HepG2 (cell line): ENCODE results near the gene ACSL5. TPM values are rescaled to one million over a fixed set of nuclear protein-coding genes. Genes with fewer than 3 reads are reported as not detected.

Experiments used
- ATAC-seq: fragments of 200-7000 bp; cut with Tn5 transposase; 3 replicates; pipeline ENCODE4 v1.9.1; 2020; ENCODE audit warnings: mild to moderate bottlenecking, moderate library complexity
- BruUV-seq: library from RNA; stranded (reverse); fragments of 400-500 nt; replicated peaks from 2 replicates; lab custom pipeline; 2021; lab: Mats Ljungman, UMichigan
- CTCF ChIA-PET: fragments of 300-600 bp; formaldehyde crosslinking; extraction: SDS; loops from one replicate; lab custom pipeline; 2021; ENCODE audit warnings: low total read pairs, inconsistent platforms, low intra/inter-chr PET ratio; lab: Yijun Ruan, JAX
- POLR2A ChIA-PET: fragments of 350-600 bp; sonication (Branson Sonifier 250); formaldehyde crosslinking; loops from one replicate; lab custom pipeline; 2020; ENCODE audit warnings: antibody characterized with exemption, inconsistent platforms; lab: Yijun Ruan, JAX
- DNase-seq: peaks from one replicate; pipeline ENCODE4 v3.0.0-alpha.2; 2015; ENCODE audit warnings: low spot score
- FAIRE-seq: peaks from 3 replicates; lab custom pipeline; 2011; peaks lifted over from hg19 to GRCh38; lab: Jason Lieb, UNC
- H2AFZ ChIP-seq: one replicate; pipeline ENCODE4 v1.6.1; 2011; ENCODE audit warnings: low read length, inconsistent platforms
- H3K27ac ChIP-seq: fragments of 300-600 bp; 3 replicates; pipeline ENCODE4 v1.8.0; 2011; ENCODE audit warnings: mixed run types, mild to moderate bottlenecking, mixed read lengths, low read length, inconsistent platforms; ENCODE audit not compliant: insufficient read depth; ENCODE audit errors: extremely low read length
- H3K27me3 ChIP-seq, 2 experiments: fragments of 200-600 bp in 1 of 2; 2 replicates in 1 of 2; 3 replicates in 1 of 2; pipeline versions ENCODE4 v1.6.0 to v1.8.0; 2011; ENCODE audit warnings: low read length in 2 of 2, mild to moderate bottlenecking in 2 of 2, moderate library complexity in 2 of 2, inconsistent platforms in 1 of 2; ENCODE audit not compliant: insufficient read depth in 2 of 2, control insufficient read depth in 1 of 2
- H3K36me3 ChIP-seq, 2 experiments: fragments of 200-600 bp in 1 of 2; replicated peaks in 1 of 2; 2 replicates in 1 of 2; 3 replicates in 1 of 2; pipeline versions ENCODE4 v1.5.1 to v1.8.0; 2011; ENCODE audit warnings: low read length in 2 of 2, inconsistent platforms in 1 of 2; ENCODE audit not compliant: insufficient read depth in 2 of 2, control insufficient read depth in 1 of 2
- H3K4me1 ChIP-seq: 2 replicates; pipeline ENCODE4 v1.5.1; 2012; ENCODE audit warnings: low read length, inconsistent platforms; ENCODE audit not compliant: insufficient read depth
- H3K4me2 ChIP-seq: 2 replicates; pipeline ENCODE4 v1.6.0; 2011; ENCODE audit warnings: low read depth, low read length, inconsistent platforms
- H3K4me3 ChIP-seq, 3 experiments: fragments of 200-600 bp in 1 of 3; sonication (generic), shearing (Covaris generic) in 1 of 3; replicated peaks in 1 of 3; 2 replicates each; pipeline ENCODE4 v1.5.1; 2011 to 2016; ENCODE audit warnings: low read length in 3 of 3, inconsistent platforms in 2 of 3, low read depth in 2 of 3, mild to moderate bottlenecking in 2 of 3, control low read depth in 1 of 3, mixed read lengths in 1 of 3; ENCODE audit not compliant: insufficient read depth in 1 of 3
- H3K79me2 ChIP-seq: one replicate; pipeline ENCODE4 v1.6.1; 2011; ENCODE audit warnings: low read length, inconsistent platforms; ENCODE audit not compliant: insufficient read depth
- H3K9ac ChIP-seq: 2 replicates; pipeline ENCODE4 v1.6.0; 2011; ENCODE audit warnings: mild to moderate bottlenecking, low read depth, low read length, inconsistent platforms; ENCODE audit not compliant: insufficient read depth
- H3K9me3 ChIP-seq: 2 replicates; pipeline ENCODE4 v1.5.1; 2012; ENCODE audit warnings: mild to moderate bottlenecking, low read length
- H4K20me1 ChIP-seq: 2 replicates; pipeline ENCODE4 v1.6.0; 2011; ENCODE audit warnings: inconsistent platforms, mild to moderate bottlenecking, low read length, moderate library complexity; ENCODE audit not compliant: insufficient read depth
- E2F5 ChIP-seq: sonication (generic); formaldehyde crosslinking; conservative IDR thresholded peaks from 2 replicates; pipeline ENCODE4 v1.4.0; 2020; ENCODE audit warnings: missing genetic modification reagents
- HOXA7 ChIP-seq: sonication (generic); formaldehyde crosslinking; IDR thresholded peaks from 2 replicates; pipeline ENCODE4 v1.8.1; 2022; ENCODE audit warnings: mild to moderate bottlenecking, missing genetic modification reagents, moderate library complexity
- MYNN ChIP-seq: sonication (generic); formaldehyde crosslinking; IDR thresholded peaks from 2 replicates; pipeline ENCODE4 v1.4.0; 2020; ENCODE audit warnings: mild to moderate bottlenecking, low read depth, missing genetic modification reagents
- NCOR1 ChIP-seq: fragments of 200-600 bp; sonication (generic); IDR thresholded peaks from 2 replicates; pipeline ENCODE4 v1.7.0; 2017; ENCODE audit warnings: antibody characterized with exemption, low read length, borderline replicate concordance
- NFE2L1 ChIP-seq: sonication (generic); formaldehyde crosslinking; IDR thresholded peaks from 2 replicates; pipeline ENCODE4 v1.4.0; 2020; ENCODE audit warnings: missing genetic modification reagents, mild to moderate bottlenecking, borderline replicate concordance
- RAD21 ChIP-seq: fragments of 450-650 bp; formaldehyde crosslinking; IDR thresholded peaks from 2 replicates; pipeline ENCODE4 v1.5.0; 2020; ENCODE audit warnings: mild to moderate bottlenecking
- RBFOX2 ChIP-seq: fragments of 200-400 bp; formaldehyde crosslinking; IDR thresholded peaks from 2 replicates; pipeline ENCODE4 v1.6.1; 2017; ENCODE audit warnings: low read depth, mild to moderate bottlenecking, low read length
- RORA ChIP-seq: sonication (generic); formaldehyde crosslinking; IDR thresholded peaks from 2 replicates; pipeline ENCODE4 v1.5.0; 2020; ENCODE audit warnings: mild to moderate bottlenecking, missing genetic modification reagents, moderate library complexity
- SAP130 ChIP-seq: IDR thresholded peaks from 2 replicates; pipeline ENCODE4 v1.6.1; 2016; ENCODE audit warnings: low read depth
- SETDB1 ChIP-seq: sonication (generic); formaldehyde crosslinking; IDR thresholded peaks from 2 replicates; pipeline ENCODE4 v1.5.1; 2020; ENCODE audit warnings: missing genetic modification reagents, mild to moderate bottlenecking, borderline replicate concordance
- TEF ChIP-seq: sonication (generic); formaldehyde crosslinking; IDR thresholded peaks from 2 replicates; pipeline ENCODE4 v1.5.0; 2020; ENCODE audit warnings: missing genetic modification reagents
- THAP11 ChIP-seq: IDR thresholded peaks from 2 replicates; pipeline ENCODE4 v1.6.1; 2016; ENCODE audit warnings: missing biosample characterization, missing genetic modification reagents
- ZKSCAN1 ChIP-seq: fragments of 150-350 bp; IDR thresholded peaks from 2 replicates; pipeline ENCODE4 v1.6.1; 2014; ENCODE audit warnings: low read length
- ZNF629 ChIP-seq: sonication (generic); formaldehyde crosslinking; conservative IDR thresholded peaks from 2 replicates; pipeline ENCODE4 v1.5.0; 2020; ENCODE audit warnings: missing genetic modification reagents
- ZNF737 ChIP-seq: sonication (generic); formaldehyde crosslinking; IDR thresholded peaks from 2 replicates; pipeline ENCODE4 v1.5.0; 2020; ENCODE audit warnings: missing genetic modification reagents, mild to moderate bottlenecking, borderline replicate concordance
- WGBS: methylation state at CpG from one replicate; pipeline ENCODE4 v1.1.6; 2017; ENCODE audit warnings: low lambda C conversion rate; 5-methylcytosine and 5-hydroxymethylcytosine counted together
- in situ Hi-C: cut with HindIII; loops from 2 replicates; pipeline ENCODE4 v1.10.0; 2017; ENCODE audit warnings: low pct_unique_long_range_greater_than_20kb; ENCODE audit not compliant: extremely low pct_ligation_motif_present
- intact Hi-C: fragments of 100-400 bp; cut with micrococcal nuclease; formaldehyde crosslinking; loops from one replicate; pipeline ENCODE4 v1.10.0; 2022; ENCODE audit not compliant: unreplicated experiment
- polyA plus RNA-seq, 8 experiments: library from polyadenylated mRNA; depleted of rRNA in 3 of 8; stranded (reverse) in 7 of 8; unstranded in 1 of 8; fragments of >200 nt; fragmentation: Illumina TruSeq in 4 of 8; extraction: Trizol in 4 of 8; gene quantifications; 2 replicates each; pipeline versions ENCODE4 v1.2.1 to v1.2.3, GENCODE V29; 2011 to 2016; ENCODE audit warnings: low read depth in 4 of 8, missing spikeins in 1 of 8, mixed read lengths in 1 of 8; ENCODE audit not compliant: insufficient read depth in 1 of 8
- total RNA-seq, 5 experiments: library from RNA; depleted of rRNA; stranded (reverse); fragments of >200 nt; fragmentation: Illumina TruSeq; extraction: Trizol; gene quantifications; 2 replicates each; pipeline ENCODE4 v1.2.3, GENCODE V29; 2016; ENCODE audit warnings: low read depth in 1 of 5
- TF ChIP-seq, protein P1 (sequence below): sonication (generic); formaldehyde crosslinking; IDR thresholded peaks from 2 replicates; pipeline ENCODE4 v1.9.0; 2021; ENCODE audit warnings: missing genetic modification reagents, mild to moderate bottlenecking, borderline replicate concordance
- TF ChIP-seq, protein P2 (sequence below): sonication (generic); formaldehyde crosslinking; IDR thresholded peaks from 2 replicates; pipeline ENCODE4 v1.5.1; 2020; ENCODE audit warnings: missing genetic modification reagents, mild to moderate bottlenecking, borderline replicate concordance
- TF ChIP-seq, protein P3 (sequence below): sonication (generic); formaldehyde crosslinking; IDR thresholded peaks from 2 replicates; pipeline ENCODE4 v1.4.0; 2020; ENCODE audit warnings: missing genetic modification reagents

The ACSL5 gene
- total and polyA plus RNA-seq, 2 of the 13 experiments (the other 11 are each of a cell fraction or from before 2014, with no cell fraction given): 56.4 to 82.5 TPM

DNA sequence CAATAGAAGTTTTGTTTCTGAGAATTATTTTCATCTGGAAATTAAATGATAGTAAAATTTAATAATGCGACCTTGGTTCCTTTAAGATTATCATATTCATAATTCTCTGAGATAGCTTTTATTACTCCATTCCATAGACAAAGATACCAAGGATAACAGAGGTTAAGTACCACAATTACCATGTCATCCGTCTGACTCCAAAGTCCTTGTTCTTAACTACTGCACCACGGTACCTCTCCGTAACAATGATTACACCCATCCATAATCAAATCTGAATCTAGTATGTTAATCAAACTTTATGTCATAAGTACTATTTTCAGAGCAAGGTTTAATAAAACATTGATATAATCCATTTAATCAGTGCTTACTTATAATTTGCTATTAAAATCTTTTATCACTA, 64.4 kb downstream of the ACSL5 start (continued):
- TF ChIP-seq, protein P1, sequence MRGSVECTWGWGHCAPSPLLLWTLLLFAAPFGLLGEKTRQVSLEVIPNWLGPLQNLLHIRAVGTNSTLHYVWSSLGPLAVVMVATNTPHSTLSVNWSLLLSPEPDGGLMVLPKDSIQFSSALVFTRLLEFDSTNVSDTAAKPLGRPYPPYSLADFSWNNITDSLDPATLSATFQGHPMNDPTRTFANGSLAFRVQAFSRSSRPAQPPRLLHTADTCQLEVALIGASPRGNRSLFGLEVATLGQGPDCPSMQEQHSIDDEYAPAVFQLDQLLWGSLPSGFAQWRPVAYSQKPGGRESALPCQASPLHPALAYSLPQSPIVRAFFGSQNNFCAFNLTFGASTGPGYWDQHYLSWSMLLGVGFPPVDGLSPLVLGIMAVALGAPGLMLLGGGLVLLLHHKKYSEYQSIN (CRISPR knock-in tag): no peak
- TF ChIP-seq ZNF737: no peak

DNA sequence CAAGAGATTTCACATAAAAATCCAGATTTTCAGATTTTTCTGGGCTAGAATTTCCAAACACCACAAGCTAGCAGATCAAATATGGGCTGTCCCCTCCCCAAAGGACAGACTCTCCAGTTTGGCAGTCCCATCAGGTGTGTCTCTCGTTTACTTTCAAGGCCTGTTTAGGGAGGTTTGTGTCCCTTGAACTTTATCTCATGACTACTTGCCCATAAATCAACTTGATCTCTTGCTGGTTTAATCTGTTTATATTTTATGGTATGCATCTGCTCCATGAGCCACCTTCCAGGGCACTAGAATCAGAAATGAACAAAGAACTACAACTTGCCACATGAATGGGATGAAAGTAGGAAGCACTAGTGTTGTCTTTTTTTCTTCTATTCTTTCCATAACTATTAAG, 67.6 kb downstream of the ACSL5 start:
- no peaks in the 10 kb centered on the region for H4K20me1 ChIP-seq
- POLR2A ChIA-PET: no interaction called here
- intact Hi-C loops: no loop called here
- no peak overlapping the region for H2AFZ ChIP-seq
- no peaks in the 10 kb centered on the region for H3K9me3 ChIP-seq
- in situ Hi-C loops: loop anchor here (25.0 kb wide), 2 partner anchors 104 to 304 kb away; no protein-coding TSS in a partner anchor
- H3K4me3 ChIP-seq: no peak overlapping the region
- FAIRE-seq (no peak), ATAC-seq (no peak), DNase-seq (no peak)
- no TSS peak for BruUV-seq
- H3K4me1 ChIP-seq: peaks cover 20% of the 10 kb centered on the region
- H3K4me2 ChIP-seq: no peak overlapping the region
- H3K79me2 ChIP-seq: peaks cover 16% of the 10 kb centered on the region
- WGBS: 88% methylated on average over 1 of the region's 1 CpG
- H3K27me3 ChIP-seq: no peaks in the 10 kb centered on the region; a peak in 1 of 5 replicates
- H3K36me3 ChIP-seq: peaks cover 7 to 38% of the 10 kb centered on the region in 2 experiments
- H3K9ac ChIP-seq: no peak overlapping the region
- H3K27ac ChIP-seq: no peak overlapping the region
- CTCF ChIA-PET: no interaction called here
- no peak for TF ChIP-seq SAP130 (CRISPR knock-in tag)
- TF ChIP-seq RORA (CRISPR knock-in tag): no peak
- TF ChIP-seq RBFOX2: no peak
- no peak for TF ChIP-seq THAP11
- TF ChIP-seq SETDB1 (CRISPR knock-in tag): no peak
- TF ChIP-seq E2F5: no peak
- no peak for TF ChIP-seq NCOR1
- no peak for TF ChIP-seq RAD21 (CRISPR knock-in tag)
- TF ChIP-seq, protein P2, sequence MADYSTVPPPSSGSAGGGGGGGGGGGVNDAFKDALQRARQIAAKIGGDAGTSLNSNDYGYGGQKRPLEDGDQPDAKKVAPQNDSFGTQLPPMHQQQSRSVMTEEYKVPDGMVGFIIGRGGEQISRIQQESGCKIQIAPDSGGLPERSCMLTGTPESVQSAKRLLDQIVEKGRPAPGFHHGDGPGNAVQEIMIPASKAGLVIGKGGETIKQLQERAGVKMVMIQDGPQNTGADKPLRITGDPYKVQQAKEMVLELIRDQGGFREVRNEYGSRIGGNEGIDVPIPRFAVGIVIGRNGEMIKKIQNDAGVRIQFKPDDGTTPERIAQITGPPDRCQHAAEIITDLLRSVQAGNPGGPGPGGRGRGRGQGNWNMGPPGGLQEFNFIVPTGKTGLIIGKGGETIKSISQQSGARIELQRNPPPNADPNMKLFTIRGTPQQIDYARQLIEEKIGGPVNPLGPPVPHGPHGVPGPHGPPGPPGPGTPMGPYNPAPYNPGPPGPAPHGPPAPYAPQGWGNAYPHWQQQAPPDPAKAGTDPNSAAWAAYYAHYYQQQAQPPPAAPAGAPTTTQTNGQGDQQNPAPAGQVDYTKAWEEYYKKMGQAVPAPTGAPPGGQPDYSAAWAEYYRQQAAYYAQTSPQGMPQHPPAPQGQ (CRISPR knock-in tag): no peak
- no peak for TF ChIP-seq ZKSCAN1
- no peak for TF ChIP-seq NFE2L1
- TF ChIP-seq HOXA7 (CRISPR knock-in tag): no peak
- TF ChIP-seq, protein P3, sequence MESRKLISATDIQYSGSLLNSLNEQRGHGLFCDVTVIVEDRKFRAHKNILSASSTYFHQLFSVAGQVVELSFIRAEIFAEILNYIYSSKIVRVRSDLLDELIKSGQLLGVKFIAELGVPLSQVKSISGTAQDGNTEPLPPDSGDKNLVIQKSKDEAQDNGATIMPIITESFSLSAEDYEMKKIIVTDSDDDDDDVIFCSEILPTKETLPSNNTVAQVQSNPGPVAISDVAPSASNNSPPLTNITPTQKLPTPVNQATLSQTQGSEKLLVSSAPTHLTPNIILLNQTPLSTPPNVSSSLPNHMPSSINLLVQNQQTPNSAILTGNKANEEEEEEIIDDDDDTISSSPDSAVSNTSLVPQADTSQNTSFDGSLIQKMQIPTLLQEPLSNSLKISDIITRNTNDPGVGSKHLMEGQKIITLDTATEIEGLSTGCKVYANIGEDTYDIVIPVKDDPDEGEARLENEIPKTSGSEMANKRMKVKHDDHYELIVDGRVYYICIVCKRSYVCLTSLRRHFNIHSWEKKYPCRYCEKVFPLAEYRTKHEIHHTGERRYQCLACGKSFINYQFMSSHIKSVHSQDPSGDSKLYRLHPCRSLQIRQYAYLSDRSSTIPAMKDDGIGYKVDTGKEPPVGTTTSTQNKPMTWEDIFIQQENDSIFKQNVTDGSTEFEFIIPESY (CRISPR knock-in tag): no peak
- no peak for TF ChIP-seq MYNN (CRISPR knock-in tag)
- TF ChIP-seq ZNF629 (CRISPR knock-in tag): no peak
- no peak for TF ChIP-seq TEF
